Left ventricle myocardium inferior (tissue), 1 donor: Measurements from ENCODE around the gene MAST2. TPM values are rescaled to one million over a fixed set of nuclear protein-coding genes. Genes with fewer than 3 reads are reported as not detected.

Source experiments
- DNase-seq: peaks from one replicate; pipeline ENCODE4 v3.0.0-alpha.2; 2020
- H3K27ac ChIP-seq: fragments of 200-600 bp; replicated peaks from 2 replicates; pipeline ENCODE4 v1.8.0; 2021
- H3K27me3 ChIP-seq: fragments of 200-600 bp; 2 replicates; pipeline ENCODE4 v1.8.0; 2021; ENCODE audit warnings: low read depth
- H3K36me3 ChIP-seq: fragments of 200-600 bp; 2 replicates; pipeline ENCODE4 v1.8.0; 2021
- H3K4me1 ChIP-seq: fragments of 200-600 bp; 2 replicates; pipeline ENCODE4 v1.8.0; 2021
- H3K4me3 ChIP-seq: fragments of 200-600 bp; 2 replicates; pipeline ENCODE4 v1.8.0; 2021; ENCODE audit warnings: mild to moderate bottlenecking, moderate library complexity
- H3K9me3 ChIP-seq: fragments of 200-600 bp; replicated peaks from 2 replicates; pipeline ENCODE4 v1.8.0; 2021
- CTCF ChIP-seq: fragments of 200-600 bp; IDR thresholded peaks from 2 replicates; pipeline ENCODE4 v1.8.0; 2021; ENCODE audit warnings: antibody characterized with exemption, mild to moderate bottlenecking, borderline replicate concordance
- intact Hi-C: fragments of 100-400 bp; cut with micrococcal nuclease; formaldehyde crosslinking; loops from one replicate; pipeline ENCODE4 v1.11.0; 2022
- total RNA-seq: library from RNA; stranded (reverse); fragmentation: NEBNext Ultra II Directional; extraction: Animal tissue kit (Norgen Biotek cat#: 25700); gene quantifications from one replicate; pipeline ENCODE4 v1.2.1, GENCODE V29; 2021
- donor health status: DM: no; HTN: yes; CAD: no; lungs with severe emphysema.

Gene MAST2
- total RNA-seq, 1 donor from 2014 or later = 104 TPM

- DNase-seq = no peak
- Histone ChIP-seq H3K27me3 (no peaks in the 10 kb centered on the region), H3K4me3 (no peak overlapping the region), H3K27ac (no peak overlapping the region), H3K4me1 (no peaks in the 10 kb centered on the region), H3K9me3 (peaks cover 11% of the 10 kb centered on the region), H3K36me3 (peaks cover 11% of the 10 kb centered on the region)
- TF ChIP-seq CTCF = no peak
- intact Hi-C loops = no loop called here
These were observed 178.9 kb downstream of the MAST2 start for GRCh38 chr1:45982359-45982758.

GRCh38 chr1:45983967-45984366 is 180.6 kb downstream of the MAST2 start:
- Histone ChIP-seq H3K27me3 (no peaks in the 10 kb centered on the region), H3K27ac (no peak overlapping the region), H3K36me3 (peaks cover 11% of the 10 kb centered on the region), H3K4me3 (no peak overlapping the region), H3K9me3 (peaks cover 11% of the 10 kb centered on the region), H3K4me1 (no peaks in the 10 kb centered on the region)
- intact Hi-C loops = no loop called here
- TF ChIP-seq CTCF = no peak
- no peak for DNase-seq

GRCh38 chr1:45987204-45987603 is 183.8 kb downstream of the MAST2 start:
- Histone ChIP-seq H3K9me3 (peaks cover 6% of the 10 kb centered on the region), H3K4me1 (no peaks in the 10 kb centered on the region), H3K27me3 (no peaks in the 10 kb centered on the region), H3K36me3 (no peaks in the 10 kb centered on the region), H3K4me3 (no peak overlapping the region), H3K27ac (no peak overlapping the region)
- DNase-seq = no peak
- TF ChIP-seq CTCF = no peak
- intact Hi-C loops = no loop called here

GRCh38 chr1:45989249-45989648 is 185.8 kb downstream of the MAST2 start:
- Histone ChIP-seq H3K9me3 (peaks cover 6% of the 10 kb centered on the region), H3K4me3 (no peak overlapping the region), H3K36me3 (no peaks in the 10 kb centered on the region), H3K27ac (no peak overlapping the region), H3K27me3 (no peaks in the 10 kb centered on the region), H3K4me1 (peaks cover 5% of the 10 kb centered on the region)
- intact Hi-C loops = no loop called here
- TF ChIP-seq CTCF = no peak
- no peak for DNase-seq

- Histone ChIP-seq H3K4me1 (peaks cover 31% of the 10 kb centered on the region), H3K4me3 (no peak overlapping the region), H3K27ac (no peak overlapping the region), H3K36me3 (peaks cover 2% of the 10 kb centered on the region), H3K9me3 (peaks cover 6% of the 10 kb centered on the region), H3K27me3 (no peaks in the 10 kb centered on the region)
- no peak for DNase-seq
- TF ChIP-seq CTCF = no peak
- intact Hi-C loops = no loop called here
These were observed 191.0 kb downstream of the MAST2 start for GRCh38 chr1:45994423-45994822.

GRCh38 chr1:45995298-45995697 is 191.9 kb downstream of the MAST2 start:
- peaks cover 6% of the 10 kb centered on the region for H3K9me3 ChIP-seq
- no peak overlapping the region for H3K27ac ChIP-seq
- H3K27me3 ChIP-seq = no peaks in the 10 kb centered on the region
- no peak for DNase-seq
- no peak overlapping the region for H3K4me3 ChIP-seq
- TF ChIP-seq CTCF = no peak
- intact Hi-C loops = no loop called here
- H3K4me1 ChIP-seq = peaks cover 33% of the 10 kb centered on the region
- H3K36me3 ChIP-seq = peaks cover 11% of the 10 kb centered on the region
